Panc1 (cell line): Measurements from ENCODE around the gene PHC2. TPM values are rescaled to one million over a fixed set of nuclear protein-coding genes. Genes with fewer than 3 reads are reported as not detected.

ENCODE experiments used
- ATAC-seq: fragments of 200-7000 bp; cut with Tn5 transposase; 2 replicates; pipeline ENCODE4 v1.9.1; 2020; ENCODE audit warnings: mild to moderate bottlenecking, moderate library complexity
- BruUV-seq: library from RNA; stranded (reverse); fragments of 400-500 nt; replicated peaks from 2 replicates; lab custom pipeline; 2021; lab: Mats Ljungman, UMichigan
- CTCF ChIA-PET: fragments of 300-600 bp; sonication (Branson Sonifier 250); formaldehyde crosslinking; loops from one replicate; lab custom pipeline; 2022; ENCODE audit warnings: antibody characterized with exemption; lab: Charles Lee
- POLR2A ChIA-PET: fragments of 300-600 bp; sonication (Branson Sonifier 250); formaldehyde crosslinking; loops from one replicate; lab custom pipeline; 2022; ENCODE audit warnings: antibody characterized with exemption; lab: Charles Lee
- DNase-seq: peaks from one replicate; pipeline ENCODE4 v3.0.0-alpha.2; 2010; ENCODE audit warnings: low read depth, low spot score
- H3K27ac ChIP-seq: 2 replicates; pipeline ENCODE4 v1.5.1; 2011; ENCODE audit warnings: mild to moderate bottlenecking, low read length, inconsistent platforms
- H3K27me3 ChIP-seq: fragments of 200-500 bp; sonication (Bioruptor generic); 2 replicates; pipeline ENCODE4 v1.6.0; 2014; ENCODE audit warnings: low read length, inconsistent platforms; ENCODE audit not compliant: control insufficient read depth, insufficient read depth
- H3K36me3 ChIP-seq: fragments of 200-500 bp; sonication (Bioruptor generic); 2 replicates; pipeline ENCODE4 v1.5.1; 2014; ENCODE audit warnings: inconsistent platforms, mild to moderate bottlenecking, low read length, moderate library complexity; ENCODE audit not compliant: control insufficient read depth, insufficient read depth
- H3K4me1 ChIP-seq: 2 replicates; pipeline ENCODE4 v1.5.1; 2011; ENCODE audit warnings: inconsistent platforms, mild to moderate bottlenecking, low read length, moderate library complexity; ENCODE audit not compliant: control insufficient read depth, insufficient read depth
- H3K4me3 ChIP-seq, 2 experiments: 2 replicates each; pipeline ENCODE4 v1.5.1; 2011 to 2012; ENCODE audit warnings: low read depth in 2 of 2, low read length in 2 of 2, mild to moderate bottlenecking in 2 of 2, inconsistent platforms in 1 of 2, moderate library complexity in 1 of 2
- H3K9me3 ChIP-seq: fragments of 200-500 bp; sonication (Bioruptor generic); 2 replicates; pipeline ENCODE4 v1.5.1; 2014; ENCODE audit warnings: low read depth, mild to moderate bottlenecking, inconsistent platforms, low read length, moderate library complexity; ENCODE audit not compliant: control insufficient read depth, insufficient read depth
- POLR2AphosphoS5 ChIP-seq: IDR thresholded peaks from 2 replicates; pipeline ENCODE4 v1.6.1; 2012; ENCODE audit warnings: mild to moderate bottlenecking, low read depth, low read length, moderate library complexity
- SIN3A ChIP-seq: IDR thresholded peaks from 2 replicates; pipeline ENCODE4 v1.6.1; 2012; ENCODE audit warnings: low read depth, mild to moderate bottlenecking, low read length, moderate library complexity, borderline replicate concordance; ENCODE audit not compliant: insufficient read depth
- TCF7L2 ChIP-seq: IDR thresholded peaks from 2 replicates; pipeline ENCODE4 v1.6.1; 2011; ENCODE audit warnings: mild to moderate bottlenecking, low read depth, low read length, inconsistent platforms
- in situ Hi-C: cut with HindIII; loops from 2 replicates; pipeline ENCODE4 v1.10.0; 2016; ENCODE audit warnings: low sequenced_read_pairs, low pct_unique_long_range_greater_than_20kb
- intact Hi-C: fragments of 100-400 bp; cut with micrococcal nuclease; formaldehyde crosslinking; loops from one replicate; pipeline ENCODE4 v1.10.0; 2022; ENCODE audit not compliant: unreplicated experiment
- total RNA-seq: library from RNA; stranded (reverse); gene quantifications from one replicate; pipeline ENCODE4 v1.2.1, GENCODE V29; 2021; ENCODE audit not compliant: unreplicated experiment
- TF ChIP-seq, protein P1 (sequence below): fragments of 450-650 bp; IDR thresholded peaks from 2 replicates; pipeline ENCODE4 v1.5.1; 2017; ENCODE audit warnings: mild to moderate bottlenecking
- TF ChIP-seq, protein P2 (sequence below), 2 experiments: IDR thresholded peaks; 2 replicates each; pipeline ENCODE4 v1.6.1; 2011 to 2012; ENCODE audit warnings: low read depth in 2 of 2, control low read depth in 1 of 2, low read length in 1 of 2, mild to moderate bottlenecking in 1 of 2, moderate library complexity in 1 of 2; ENCODE audit not compliant: insufficient read depth in 1 of 2

The PHC2 gene
- total RNA-seq, 1 experiment from 2014 or later = 122 TPM

DNA sequence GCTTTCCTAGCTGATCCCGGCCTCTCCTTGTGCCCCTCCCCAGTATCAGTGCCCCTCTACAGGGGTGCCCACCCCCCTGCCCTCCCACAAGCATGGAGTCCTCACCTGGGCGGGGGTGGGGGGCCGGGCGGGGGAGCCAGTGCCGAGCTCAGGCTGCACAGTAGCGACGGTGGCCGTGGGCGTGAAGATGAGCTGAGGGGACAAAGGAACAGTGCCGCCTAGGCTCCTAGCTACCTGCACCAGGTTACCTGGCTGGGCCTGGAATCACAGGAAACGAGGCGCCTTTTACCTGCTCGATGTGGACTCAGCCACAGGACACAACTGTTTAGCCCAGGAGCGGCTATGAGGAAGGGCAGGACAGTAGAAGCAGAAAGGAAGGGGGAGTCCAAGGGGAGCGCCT is 62.5 kb downstream of the PHC2 start:
- Histone ChIP-seq H3K4me1 (peaks cover 12% of the 10 kb centered on the region), H3K27ac (no peak overlapping the region), H3K27me3 (no peaks in the 10 kb centered on the region), H3K9me3 (no peaks in the 10 kb centered on the region), H3K4me3 (no peak overlapping the region), H3K36me3 (no peaks in the 10 kb centered on the region)
- POLR2A ChIA-PET = no interaction called here
- no peak for ATAC-seq
- no TSS peak for BruUV-seq
- CTCF ChIA-PET = interaction anchor here (4.2 kb wide), 1 partner anchor 73 kb away, joined by 20 read pairs; no protein-coding TSS in a partner anchor
- intact Hi-C loops = loop anchor here (10.0 kb wide), 1 partner anchor 274 kb away; no protein-coding TSS in a partner anchor
- no peak for DNase-seq
- TF ChIP-seq SIN3A = no peak
- TF ChIP-seq, protein P1, sequence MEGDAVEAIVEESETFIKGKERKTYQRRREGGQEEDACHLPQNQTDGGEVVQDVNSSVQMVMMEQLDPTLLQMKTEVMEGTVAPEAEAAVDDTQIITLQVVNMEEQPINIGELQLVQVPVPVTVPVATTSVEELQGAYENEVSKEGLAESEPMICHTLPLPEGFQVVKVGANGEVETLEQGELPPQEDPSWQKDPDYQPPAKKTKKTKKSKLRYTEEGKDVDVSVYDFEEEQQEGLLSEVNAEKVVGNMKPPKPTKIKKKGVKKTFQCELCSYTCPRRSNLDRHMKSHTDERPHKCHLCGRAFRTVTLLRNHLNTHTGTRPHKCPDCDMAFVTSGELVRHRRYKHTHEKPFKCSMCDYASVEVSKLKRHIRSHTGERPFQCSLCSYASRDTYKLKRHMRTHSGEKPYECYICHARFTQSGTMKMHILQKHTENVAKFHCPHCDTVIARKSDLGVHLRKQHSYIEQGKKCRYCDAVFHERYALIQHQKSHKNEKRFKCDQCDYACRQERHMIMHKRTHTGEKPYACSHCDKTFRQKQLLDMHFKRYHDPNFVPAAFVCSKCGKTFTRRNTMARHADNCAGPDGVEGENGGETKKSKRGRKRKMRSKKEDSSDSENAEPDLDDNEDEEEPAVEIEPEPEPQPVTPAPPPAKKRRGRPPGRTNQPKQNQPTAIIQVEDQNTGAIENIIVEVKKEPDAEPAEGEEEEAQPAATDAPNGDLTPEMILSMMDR = no peak
- TF ChIP-seq, protein P2, sequence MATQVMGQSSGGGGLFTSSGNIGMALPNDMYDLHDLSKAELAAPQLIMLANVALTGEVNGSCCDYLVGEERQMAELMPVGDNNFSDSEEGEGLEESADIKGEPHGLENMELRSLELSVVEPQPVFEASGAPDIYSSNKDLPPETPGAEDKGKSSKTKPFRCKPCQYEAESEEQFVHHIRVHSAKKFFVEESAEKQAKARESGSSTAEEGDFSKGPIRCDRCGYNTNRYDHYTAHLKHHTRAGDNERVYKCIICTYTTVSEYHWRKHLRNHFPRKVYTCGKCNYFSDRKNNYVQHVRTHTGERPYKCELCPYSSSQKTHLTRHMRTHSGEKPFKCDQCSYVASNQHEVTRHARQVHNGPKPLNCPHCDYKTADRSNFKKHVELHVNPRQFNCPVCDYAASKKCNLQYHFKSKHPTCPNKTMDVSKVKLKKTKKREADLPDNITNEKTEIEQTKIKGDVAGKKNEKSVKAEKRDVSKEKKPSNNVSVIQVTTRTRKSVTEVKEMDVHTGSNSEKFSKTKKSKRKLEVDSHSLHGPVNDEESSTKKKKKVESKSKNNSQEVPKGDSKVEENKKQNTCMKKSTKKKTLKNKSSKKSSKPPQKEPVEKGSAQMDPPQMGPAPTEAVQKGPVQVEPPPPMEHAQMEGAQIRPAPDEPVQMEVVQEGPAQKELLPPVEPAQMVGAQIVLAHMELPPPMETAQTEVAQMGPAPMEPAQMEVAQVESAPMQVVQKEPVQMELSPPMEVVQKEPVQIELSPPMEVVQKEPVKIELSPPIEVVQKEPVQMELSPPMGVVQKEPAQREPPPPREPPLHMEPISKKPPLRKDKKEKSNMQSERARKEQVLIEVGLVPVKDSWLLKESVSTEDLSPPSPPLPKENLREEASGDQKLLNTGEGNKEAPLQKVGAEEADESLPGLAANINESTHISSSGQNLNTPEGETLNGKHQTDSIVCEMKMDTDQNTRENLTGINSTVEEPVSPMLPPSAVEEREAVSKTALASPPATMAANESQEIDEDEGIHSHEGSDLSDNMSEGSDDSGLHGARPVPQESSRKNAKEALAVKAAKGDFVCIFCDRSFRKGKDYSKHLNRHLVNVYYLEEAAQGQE (IDR thresholded peaks at IDR 0.05; ENCODE audit: insufficient read depth in 1 of 2, low read depth in 2 of 2, low read length in 1 of 2) = no peak
- TF ChIP-seq TCF7L2 = no peak
- no peak for TF ChIP-seq POLR2AphosphoS5
- in situ Hi-C loops = no loop called here

DNA sequence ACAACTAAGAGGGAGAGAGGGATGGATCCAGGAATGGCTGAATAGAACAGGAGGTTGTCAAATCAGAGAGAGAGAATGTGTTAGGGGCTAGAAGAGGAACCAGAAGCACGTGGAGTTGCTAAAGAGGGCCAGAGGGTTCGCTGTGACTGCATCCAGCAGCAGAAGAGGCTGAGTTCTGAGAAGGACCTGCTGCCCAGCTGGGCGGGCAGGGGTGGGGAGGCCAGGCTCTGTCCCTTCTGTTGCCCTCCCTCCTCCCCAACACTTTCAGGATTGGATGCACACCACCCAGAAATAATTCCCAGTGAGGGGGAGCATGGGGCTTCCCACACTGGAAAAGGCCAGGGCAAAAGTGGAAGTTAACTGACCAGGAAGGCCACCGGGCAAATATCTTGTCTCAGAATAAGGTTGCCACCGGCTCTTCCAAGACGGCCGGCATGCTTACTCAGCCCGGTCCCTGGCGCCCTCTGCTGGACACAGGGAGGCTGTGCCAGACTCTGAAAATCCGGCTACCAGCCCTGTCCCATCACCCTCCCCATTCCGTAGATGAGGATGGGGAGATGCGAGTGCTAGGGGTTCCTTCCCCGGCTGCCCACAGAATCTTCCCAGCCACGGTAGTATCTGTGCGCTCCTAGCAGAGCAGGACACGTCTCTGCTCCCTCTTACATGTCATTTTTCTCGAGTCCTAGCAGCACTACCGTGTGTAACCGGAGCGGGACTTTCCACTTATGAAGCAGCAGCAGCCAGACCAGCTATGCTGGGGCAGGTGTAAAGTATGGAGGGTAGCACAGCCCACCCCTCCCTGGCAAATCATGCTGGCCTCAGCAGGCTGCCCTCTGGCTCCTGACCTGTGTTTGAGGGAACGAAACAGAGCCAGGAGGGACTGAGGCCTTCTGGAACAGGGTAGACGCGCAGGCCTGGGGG is 63.1 kb downstream of the PHC2 start:
- TF ChIP-seq POLR2AphosphoS5 = no peak; the same call in 1 of the 2 replicates
- TF ChIP-seq, protein P1 = peak; percentile 97
- ChIA-PET POLR2A (no interaction called here), CTCF (interaction anchor here (0.6 to 4.2 kb wide), 3 partner anchors 45 to 103 kb away, joined by 3 to 20 read pairs (median 4); no protein-coding TSS in a partner anchor)
- no TSS peak for BruUV-seq
- Histone ChIP-seq H3K4me1 (peaks cover 12% of the 10 kb centered on the region), H3K27ac (0 out of 2 replicates have a peak overlapping the region, but pooled peaks have one; percentile 34), H3K27me3 (no peaks in the 10 kb centered on the region), H3K4me3 (no peak overlapping the region), H3K36me3 (no peaks in the 10 kb centered on the region), H3K9me3 (no peaks in the 10 kb centered on the region)
- in situ Hi-C loops (no loop called here), intact Hi-C loops (loop anchor here (2.0 to 10.0 kb wide), 2 partner anchors 149 to 273 kb away; no protein-coding TSS in a partner anchor)
- ATAC-seq = peak; percentile 94
- no peak for DNase-seq
